ENCODE measurements around the gene HBP1. TPM values are rescaled to one million over a fixed set of nuclear protein-coding genes. Genes with fewer than 3 reads are reported as not detected.

The HBP1 gene
- polyA plus RNA-seq, 3 donors: 41.2 to 52.9 (median 44.7) TPM

GRCh38 chr7:107162475-107162874 is 6.3 kb upstream of the HBP1 start:
- DNase-seq: no peak
- Mint-ChIP-seq H3K9me3 (no peaks in the 10 kb centered on the region), H3K27ac (peak overlapping the region in 2 of 7 donors; percentile 25 to 75), H3K4me1 (peaks cover 1% of the 10 kb centered on the region), H3K4me3 (no peak overlapping the region), H3K36me3 (peaks cover 9 to 13% of the 10 kb centered on the region in 2 donors), H3K27me3 (ENCODE audit: low read depth in 3 of 3) (peaks cover 0 to 1% (median 0%) of the 10 kb centered on the region in 3 donors)
- TF ChIP-seq, protein P1, sequence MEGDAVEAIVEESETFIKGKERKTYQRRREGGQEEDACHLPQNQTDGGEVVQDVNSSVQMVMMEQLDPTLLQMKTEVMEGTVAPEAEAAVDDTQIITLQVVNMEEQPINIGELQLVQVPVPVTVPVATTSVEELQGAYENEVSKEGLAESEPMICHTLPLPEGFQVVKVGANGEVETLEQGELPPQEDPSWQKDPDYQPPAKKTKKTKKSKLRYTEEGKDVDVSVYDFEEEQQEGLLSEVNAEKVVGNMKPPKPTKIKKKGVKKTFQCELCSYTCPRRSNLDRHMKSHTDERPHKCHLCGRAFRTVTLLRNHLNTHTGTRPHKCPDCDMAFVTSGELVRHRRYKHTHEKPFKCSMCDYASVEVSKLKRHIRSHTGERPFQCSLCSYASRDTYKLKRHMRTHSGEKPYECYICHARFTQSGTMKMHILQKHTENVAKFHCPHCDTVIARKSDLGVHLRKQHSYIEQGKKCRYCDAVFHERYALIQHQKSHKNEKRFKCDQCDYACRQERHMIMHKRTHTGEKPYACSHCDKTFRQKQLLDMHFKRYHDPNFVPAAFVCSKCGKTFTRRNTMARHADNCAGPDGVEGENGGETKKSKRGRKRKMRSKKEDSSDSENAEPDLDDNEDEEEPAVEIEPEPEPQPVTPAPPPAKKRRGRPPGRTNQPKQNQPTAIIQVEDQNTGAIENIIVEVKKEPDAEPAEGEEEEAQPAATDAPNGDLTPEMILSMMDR (IDR thresholded peaks at IDR 0.05): no peak
- Histone ChIP-seq H3K4me2 (replicated peaks; ENCODE audit: extremely low read depth, low read length, poor library complexity, severe bottlenecking) (no peak overlapping the region), H4K20me1 (ENCODE audit: insufficient read depth, low read length) (no peaks in the 10 kb centered on the region), H3K4me1 (ENCODE audit: control insufficient read depth in 1 of 2, insufficient read depth in 2 of 2, low read length in 2 of 2) (peaks cover 0 to 5% of the 10 kb centered on the region in 2 donors), H3K4me3 (replicated peaks in 1 of 3; ENCODE audit: low read depth in 2 of 3, low read length in 3 of 3) (no peak overlapping the region), H3K9ac (ENCODE audit: insufficient read depth, low read length, poor library complexity, severe bottlenecking) (no peak overlapping the region), H3K79me2 (ENCODE audit: insufficient read depth, low read length) (no peaks in the 10 kb centered on the region), H3K27ac (ENCODE audit: low read depth in 1 of 2, low read length in 2 of 2) (no peak overlapping the region), H3K27me3 (ENCODE audit: control insufficient read depth in 2 of 2, insufficient read depth in 2 of 2, low read length in 2 of 2) (no peaks in the 10 kb centered on the region), H3K9me3 (replicated peaks in 1 of 2; ENCODE audit: control insufficient read depth in 1 of 2, insufficient read depth in 1 of 2, low read length in 2 of 2) (no peaks in the 10 kb centered on the region), H2AFZ (ENCODE audit: insufficient read depth, low read depth, low read length, poor library complexity, severe bottlenecking) (no peak overlapping the region), H3K36me3 (replicated peaks in 1 of 2; ENCODE audit: control insufficient read depth in 1 of 2, insufficient read depth in 2 of 2, low read length in 2 of 2) (peaks cover 0 to 19% of the 10 kb centered on the region in 2 donors)
- WGBS (ENCODE audit: insufficient coverage): no CpG with 5 or more reads among the region's 5 CpGs
- intact Hi-C loops (cut with micrococcal nuclease): loop anchor here (10.0 kb wide), 2 partner anchors 298 to 732 kb away; partner anchors contain the start of genes DLD (in 1 of the 2) and PIK3CG (in 1 of the 2)

GRCh38 chr7:107164092-107164491 is 4.7 kb upstream of the HBP1 start:
- H3K9me3 Mint-ChIP-seq: peaks cover 0 to 3% (median 0%) of the 10 kb centered on the region in 7 donors
- peaks cover 8 to 9% of the 10 kb centered on the region in 2 donors for H3K36me3 Mint-ChIP-seq
- Histone ChIP-seq H3K27me3 (ENCODE audit: control insufficient read depth in 2 of 2, insufficient read depth in 2 of 2, low read length in 2 of 2) (no peaks in the 10 kb centered on the region), H3K9ac (ENCODE audit: insufficient read depth, low read length, poor library complexity, severe bottlenecking) (no peak overlapping the region), H3K27ac (ENCODE audit: low read depth in 1 of 2, low read length in 2 of 2) (no peak overlapping the region), H2AFZ (ENCODE audit: insufficient read depth, low read depth, low read length, poor library complexity, severe bottlenecking) (no peak overlapping the region), H3K4me1 (ENCODE audit: control insufficient read depth in 1 of 2, insufficient read depth in 2 of 2, low read length in 2 of 2) (peaks cover 0 to 5% of the 10 kb centered on the region in 2 donors), H3K79me2 (ENCODE audit: insufficient read depth, low read length) (peaks cover 3% of the 10 kb centered on the region), H3K4me3 (replicated peaks in 1 of 3; ENCODE audit: low read depth in 2 of 3, low read length in 3 of 3) (no peak overlapping the region), H3K9me3 (replicated peaks in 1 of 2; ENCODE audit: control insufficient read depth in 1 of 2, insufficient read depth in 1 of 2, low read length in 2 of 2) (no peaks in the 10 kb centered on the region), H3K36me3 (replicated peaks in 1 of 2; ENCODE audit: control insufficient read depth in 1 of 2, insufficient read depth in 2 of 2, low read length in 2 of 2) (peaks cover 0 to 13% of the 10 kb centered on the region in 2 donors), H4K20me1 (ENCODE audit: insufficient read depth, low read length) (no peaks in the 10 kb centered on the region), H3K4me2 (replicated peaks; ENCODE audit: extremely low read depth, low read length, poor library complexity, severe bottlenecking) (no peak overlapping the region)
- TF ChIP-seq, protein P1 (IDR thresholded peaks at IDR 0.05): no peak
- H3K4me1 Mint-ChIP-seq: peaks cover 1% of the 10 kb centered on the region
- DNase-seq: no peak
- H3K4me3 Mint-ChIP-seq: no peak overlapping the region
- no CpG with 5 or more reads among the region's 2 CpGs for WGBS (ENCODE audit: insufficient coverage)
- intact Hi-C loops (cut with micrococcal nuclease): loop anchor here (10.0 kb wide), 2 partner anchors 299 to 731 kb away; partner anchors contain the start of genes DLD (in 1 of the 2) and PIK3CG (in 1 of the 2)
- H3K27ac Mint-ChIP-seq: no peak overlapping the region
- peaks cover 0 to 1% (median 0%) of the 10 kb centered on the region in 3 donors for H3K27me3 Mint-ChIP-seq (ENCODE audit: low read depth in 3 of 3)
